Loucy (cell line): Measurements from ENCODE around the gene CDS2.

Source experiments
- H2AFZ ChIP-seq: fragments of 200-600 bp; sonication (generic); 2 replicates; pipeline ENCODE4 v1.6.0; 2016; ENCODE audit warnings: antibody characterized with exemption, mild to moderate bottlenecking, low read length, moderate library complexity
- H3F3A ChIP-seq: fragments of 200-600 bp; 2 replicates; pipeline ENCODE4 v1.6.0; 2016; ENCODE audit warnings: antibody characterized with exemption, low read depth, mild to moderate bottlenecking
- H3K27me3 ChIP-seq: fragments of 200-600 bp; sonication (generic); 2 replicates; pipeline ENCODE4 v1.6.1; 2014; ENCODE audit warnings: low read length, mild to moderate bottlenecking; ENCODE audit not compliant: insufficient read depth, poor library complexity, severe bottlenecking
- H3K36me3 ChIP-seq: fragments of 200-600 bp; sonication (generic); 2 replicates; pipeline ENCODE4 v1.6.1; 2016; ENCODE audit warnings: low read length; ENCODE audit not compliant: insufficient read depth
- H3K4me1 ChIP-seq: fragments of 200-600 bp; sonication (generic); 2 replicates; pipeline ENCODE4 v1.5.1; 2014; ENCODE audit warnings: low read length, mild to moderate bottlenecking; ENCODE audit not compliant: insufficient read depth, poor library complexity, severe bottlenecking
- H3K4me2 ChIP-seq: fragments of 200-600 bp; sonication (generic); 2 replicates; pipeline ENCODE4 v1.6.0; 2014; ENCODE audit warnings: antibody characterized with exemption, low read length, low read depth, mild to moderate bottlenecking; ENCODE audit not compliant: poor library complexity, severe bottlenecking
- H3K4me3 ChIP-seq: fragments of 200-600 bp; sonication (generic); 2 replicates; pipeline ENCODE4 v1.5.1; 2014; ENCODE audit warnings: low read length, mild to moderate bottlenecking, mixed read lengths; ENCODE audit not compliant: poor library complexity, severe bottlenecking
- H3K79me2 ChIP-seq: fragments of 200-600 bp; sonication (generic); 2 replicates; pipeline ENCODE4 v1.6.1; 2014; ENCODE audit warnings: low read length; ENCODE audit not compliant: insufficient read depth
- H3K9ac ChIP-seq: fragments of 200-600 bp; sonication (generic); 2 replicates; pipeline ENCODE4 v1.6.0; 2014; ENCODE audit warnings: mild to moderate bottlenecking, low read depth, low read length, moderate library complexity; ENCODE audit not compliant: poor library complexity, severe bottlenecking
- H3K9me2 ChIP-seq: fragments of 200-600 bp; sonication (generic); replicated peaks from 2 replicates; pipeline ENCODE4 v1.6.1; 2016; ENCODE audit warnings: low read depth, low read length, mixed read lengths
- H3K9me3 ChIP-seq: fragments of 200-600 bp; sonication (generic); 2 replicates; pipeline ENCODE4 v1.6.1; 2014; ENCODE audit warnings: mild to moderate bottlenecking, antibody characterized with exemption, low read length, low read depth; ENCODE audit not compliant: insufficient read depth
- H4K20me1 ChIP-seq: fragments of 200-600 bp; sonication (generic); 2 replicates; pipeline ENCODE4 v1.6.0; 2014; ENCODE audit warnings: antibody characterized with exemption, low read length, mild to moderate bottlenecking; ENCODE audit not compliant: insufficient read depth, poor library complexity, severe bottlenecking
- EZH2phosphoT487 ChIP-seq: fragments of 200-600 bp; IDR thresholded peaks from 2 replicates; pipeline ENCODE4 v1.6.1; 2018; ENCODE audit warnings: antibody characterized with exemption, mild to moderate bottlenecking, moderate library complexity, borderline replicate concordance
- TF ChIP-seq, protein P1 (sequence below): fragments of 200-600 bp; sonication (generic); conservative IDR thresholded peaks from 2 replicates; pipeline ENCODE4 v1.5.1; 2014; ENCODE audit warnings: mild to moderate bottlenecking, antibody characterized with exemption, low read length

CDS2 gene

DNA sequence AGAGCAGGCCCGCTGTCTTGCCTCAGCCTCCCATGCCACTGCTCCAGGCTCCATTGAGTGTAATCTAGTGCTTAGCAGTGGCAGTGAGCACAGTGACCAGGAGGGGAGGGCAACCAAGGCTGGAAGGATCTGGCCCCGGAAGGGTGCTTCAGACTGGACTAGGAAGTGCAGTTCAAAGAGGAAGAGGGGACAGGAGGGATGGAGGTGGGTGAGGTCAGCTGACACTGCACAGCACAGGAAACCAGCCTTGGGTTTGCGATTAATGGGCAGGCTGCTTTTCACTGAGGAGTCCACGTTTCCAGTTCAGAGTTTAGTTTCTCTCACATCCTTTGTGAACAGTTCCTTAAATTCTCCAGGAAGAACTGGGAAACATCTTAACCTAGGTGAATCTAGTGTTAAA is 46.9 kb downstream of the CDS2 start:
- no peaks in the 10 kb centered on the region for H3K27me3 ChIP-seq
- no peaks in the 10 kb centered on the region for H3K9me2 ChIP-seq
- peaks cover 21% of the 10 kb centered on the region; the same call in 1 of the 2 replicates for H3K36me3 ChIP-seq
- peak overlapping the region; percentile 82 for H3K4me2 ChIP-seq
- peak overlapping the region; percentile 87 for H2AFZ ChIP-seq
- peaks cover 49% of the 10 kb centered on the region for H3K79me2 ChIP-seq
- TF ChIP-seq, protein P1, sequence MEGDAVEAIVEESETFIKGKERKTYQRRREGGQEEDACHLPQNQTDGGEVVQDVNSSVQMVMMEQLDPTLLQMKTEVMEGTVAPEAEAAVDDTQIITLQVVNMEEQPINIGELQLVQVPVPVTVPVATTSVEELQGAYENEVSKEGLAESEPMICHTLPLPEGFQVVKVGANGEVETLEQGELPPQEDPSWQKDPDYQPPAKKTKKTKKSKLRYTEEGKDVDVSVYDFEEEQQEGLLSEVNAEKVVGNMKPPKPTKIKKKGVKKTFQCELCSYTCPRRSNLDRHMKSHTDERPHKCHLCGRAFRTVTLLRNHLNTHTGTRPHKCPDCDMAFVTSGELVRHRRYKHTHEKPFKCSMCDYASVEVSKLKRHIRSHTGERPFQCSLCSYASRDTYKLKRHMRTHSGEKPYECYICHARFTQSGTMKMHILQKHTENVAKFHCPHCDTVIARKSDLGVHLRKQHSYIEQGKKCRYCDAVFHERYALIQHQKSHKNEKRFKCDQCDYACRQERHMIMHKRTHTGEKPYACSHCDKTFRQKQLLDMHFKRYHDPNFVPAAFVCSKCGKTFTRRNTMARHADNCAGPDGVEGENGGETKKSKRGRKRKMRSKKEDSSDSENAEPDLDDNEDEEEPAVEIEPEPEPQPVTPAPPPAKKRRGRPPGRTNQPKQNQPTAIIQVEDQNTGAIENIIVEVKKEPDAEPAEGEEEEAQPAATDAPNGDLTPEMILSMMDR, result no peak
- no peak for TF ChIP-seq EZH2phosphoT487
- H3K9me3 ChIP-seq, result no peaks in the 10 kb centered on the region
- peak overlapping the region; percentile 73 for H3K9ac ChIP-seq
- no peaks in the 10 kb centered on the region for H3F3A ChIP-seq
- no peaks in the 10 kb centered on the region for H4K20me1 ChIP-seq
- peaks cover 55% of the 10 kb centered on the region for H3K4me1 ChIP-seq
- peak overlapping the region; percentile 60 for H3K4me3 ChIP-seq

- Histone ChIP-seq H2AFZ (no peak overlapping the region), H3K27me3 (no peaks in the 10 kb centered on the region), H3K9me2 (no peaks in the 10 kb centered on the region), H3F3A (no peaks in the 10 kb centered on the region), H3K4me2 (no peak overlapping the region), H3K36me3 (peaks cover 47% of the 10 kb centered on the region; the same call in 1 of the 2 replicates), H3K4me3 (no peak overlapping the region), H4K20me1 (no peaks in the 10 kb centered on the region), H3K9me3 (no peaks in the 10 kb centered on the region), H3K4me1 (peaks cover 39% of the 10 kb centered on the region), H3K9ac (no peak overlapping the region), H3K79me2 (peaks cover 25% of the 10 kb centered on the region)
- TF ChIP-seq, protein P1, result no peak
- TF ChIP-seq EZH2phosphoT487, result no peak
Measured at GRCh38 chr20:5177071-5177470, 50.3 kb downstream of the CDS2 start.

GRCh38 chr20:5178046-5178445 is 51.2 kb downstream of the CDS2 start:
- Histone ChIP-seq H3K79me2 (peaks cover 18% of the 10 kb centered on the region), H3K27me3 (no peaks in the 10 kb centered on the region), H3K4me2 (peak overlapping the region; percentile 59), H3K9me3 (no peaks in the 10 kb centered on the region), H4K20me1 (no peaks in the 10 kb centered on the region), H3K36me3 (peaks cover 56% of the 10 kb centered on the region; the same call in 1 of the 2 replicates), H3K4me1 (peaks cover 32% of the 10 kb centered on the region), H3F3A (no peaks in the 10 kb centered on the region), H3K9ac (peak overlapping the region; percentile 55), H3K9me2 (no peaks in the 10 kb centered on the region), H2AFZ (no peak overlapping the region), H3K4me3 (peak overlapping the region; percentile 37)
- no peak for TF ChIP-seq EZH2phosphoT487
- TF ChIP-seq, protein P1, result no peak
